Left lung (tissue), 10 donors: Measurements from ENCODE around the gene OPTC. TPM values are rescaled to one million over a fixed set of nuclear protein-coding genes. Genes with fewer than 3 reads are reported as not detected.

Experiments used
- ATAC-seq: fragments of 200-7000 bp; cut with Tn5 transposase; one replicate; pipeline ENCODE4 v1.9.1; 2020; ENCODE audit warnings: moderate library complexity
- DNase-seq, 4 donors: peaks; one replicate each; pipeline ENCODE4 v3.0.0-alpha.2; 2013 to 2020
- H3K27ac ChIP-seq, 2 donors: fragments of 200-600 bp; sonication (generic) in 1 of 2; one replicate each; pipeline versions ENCODE4 v1.5.0 to v1.8.0; 2020 to 2021
- H3K27me3 ChIP-seq, 2 donors: fragments of 200-600 bp; sonication (generic) in 1 of 2; one replicate each; pipeline versions ENCODE4 v1.5.0 to v1.8.0; 2020 to 2021
- H3K36me3 ChIP-seq, 2 donors: fragments of 200-600 bp; sonication (generic) in 1 of 2; one replicate each; pipeline versions ENCODE4 v1.5.0 to v1.8.0; 2020 to 2021
- H3K4me1 ChIP-seq, 2 donors: fragments of 200-600 bp; one replicate each; pipeline ENCODE4 v1.8.0; 2021
- H3K4me3 ChIP-seq, 2 donors: fragments of 200-600 bp; sonication (generic) in 1 of 2; one replicate each; pipeline versions ENCODE4 v1.5.0 to v1.8.0; 2020 to 2021; ENCODE audit warnings: mild to moderate bottlenecking in 1 of 2
- H3K9me3 ChIP-seq, 2 donors: fragments of 200-600 bp; sonication (generic) in 1 of 2; one replicate each; pipeline versions ENCODE4 v1.5.0 to v1.8.0; 2020 to 2021
- CTCF ChIP-seq, 2 donors: fragments of 200-600 bp; sonication (generic) in 1 of 2; IDR thresholded peaks; one replicate each; pipeline versions ENCODE4 v1.5.0 to v1.8.0; 2021; ENCODE audit warnings: antibody characterized with exemption in 2 of 2
- intact Hi-C, 2 donors: fragments of 100-400 bp; cut with DNase I; formaldehyde crosslinking; loops; one replicate each; pipeline versions ENCODE4 v1.11.2 to v1.14.2; 2022
- polyA plus RNA-seq, 6 donors: library from polyadenylated mRNA; unstranded; fragments of 120-200 nt; gene quantifications; one replicate each; pipeline ENCODE4 v1.2.1, GENCODE V29; 2013; ENCODE audit not compliant: insufficient read length in 6 of 6
- total RNA-seq, 2 donors: library from RNA; stranded (reverse); fragmentation: NEBNext Ultra II Directional; extraction: Animal tissue kit (Norgen Biotek cat#: 25700); gene quantifications; one replicate each; pipeline ENCODE4 v1.2.1, GENCODE V29; 2021
- donor health status: DM: no; HTN: yes; CAD: no.
- donor health status: DM: no; HTN: no; CAD: no.

OPTC gene
- total and polyA plus RNA-seq, 8 donors, result not detected

DNA sequence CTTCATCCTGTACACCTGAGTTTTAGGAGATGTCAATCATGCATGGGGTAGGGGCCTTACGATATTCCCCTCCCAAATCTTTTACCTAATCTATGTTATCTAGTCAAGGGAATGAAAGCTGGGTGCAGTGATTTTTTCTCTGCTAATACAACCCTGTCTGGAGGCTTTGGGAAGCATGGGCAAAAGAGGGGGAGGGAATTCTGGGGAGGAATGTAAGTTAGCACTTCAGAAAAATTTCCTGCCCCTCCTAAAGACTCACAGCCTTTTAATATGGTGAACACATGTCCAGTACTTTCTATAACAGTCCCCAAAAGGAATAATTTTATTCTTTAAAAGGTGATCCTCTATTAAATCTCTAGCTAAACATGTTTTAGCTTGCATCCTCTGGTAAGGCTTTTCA is 44.0 kb upstream of the OPTC start:
- Histone ChIP-seq H3K4me3 (no peak overlapping the region), H3K27ac (no peak overlapping the region), H3K9me3 (peaks cover 0 to 3% of the 10 kb centered on the region in 2 donors), H3K36me3 (no peaks in the 10 kb centered on the region), H3K27me3 (peaks cover 0 to 24% of the 10 kb centered on the region in 2 donors), H3K4me1 (peaks cover 0 to 10% of the 10 kb centered on the region in 2 donors)
- TF ChIP-seq CTCF (IDR thresholded peaks at IDR 0.05), result no peak
- intact Hi-C loops, result no loop called here
- no peak for DNase-seq
- ATAC-seq, result no peak

GRCh38 chr1:203450479-203451149 is 43.3 kb upstream of the OPTC start:
- intact Hi-C loops, result no loop called here
- Histone ChIP-seq H3K27ac (no peak overlapping the region), H3K27me3 (peaks cover 0 to 28% of the 10 kb centered on the region in 2 donors), H3K4me3 (no peak overlapping the region), H3K36me3 (no peaks in the 10 kb centered on the region), H3K4me1 (peaks cover 0 to 10% of the 10 kb centered on the region in 2 donors), H3K9me3 (peaks cover 0 to 2% of the 10 kb centered on the region in 2 donors)
- ATAC-seq (no peak), DNase-seq (no peak)
- no peak for TF ChIP-seq CTCF (IDR thresholded peaks at IDR 0.05)

DNA sequence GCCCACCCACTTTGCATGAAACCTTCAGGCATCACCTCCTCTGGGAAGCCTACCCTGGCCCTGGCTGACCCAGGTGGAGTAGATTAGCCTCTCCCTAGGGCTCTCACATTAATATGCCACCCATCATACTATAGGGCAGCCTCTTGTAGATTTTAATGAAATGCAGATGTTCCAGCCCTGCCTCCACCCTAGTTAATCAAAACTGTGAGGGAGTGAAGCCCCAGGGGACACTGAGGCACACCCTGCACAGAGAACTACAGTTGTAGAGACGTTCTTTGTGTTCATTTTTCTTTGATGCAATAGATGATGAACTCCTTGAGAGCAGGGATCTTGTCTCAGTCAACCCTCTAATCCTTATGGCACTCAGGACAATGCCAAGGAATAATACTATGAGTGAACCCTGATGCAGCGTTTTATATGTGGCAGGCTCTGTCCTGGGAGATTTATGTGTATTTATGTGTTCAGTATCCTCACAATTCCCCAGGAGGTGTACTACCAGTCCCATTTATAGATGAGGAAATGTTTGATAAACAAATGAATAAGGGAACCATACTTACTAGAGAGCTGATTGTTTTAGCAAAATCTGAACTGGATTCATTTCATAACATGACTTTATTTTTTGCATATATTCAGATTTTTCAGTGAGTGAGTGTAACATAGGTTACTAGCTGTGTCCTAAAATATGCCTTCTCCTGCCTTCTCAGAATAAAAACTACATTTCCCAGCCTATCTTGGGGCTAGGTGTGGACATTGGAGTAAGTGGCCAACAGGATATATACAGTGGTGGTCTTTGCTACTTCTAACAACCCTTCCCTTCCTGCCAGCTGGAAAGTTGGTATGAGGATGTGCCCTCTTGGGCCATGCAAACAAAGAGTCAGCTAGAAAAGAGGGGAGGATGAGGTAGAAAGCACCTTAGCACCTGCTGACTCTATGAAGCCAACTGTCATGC is 41.8 kb upstream of the OPTC start:
- Histone ChIP-seq H3K9me3 (no peaks in the 10 kb centered on the region), H3K36me3 (no peaks in the 10 kb centered on the region), H3K27ac (no peak overlapping the region), H3K27me3 (peaks cover 0 to 28% of the 10 kb centered on the region in 2 donors), H3K4me3 (no peak overlapping the region), H3K4me1 (peaks cover 0 to 10% of the 10 kb centered on the region in 2 donors)
- intact Hi-C loops, result no loop called here
- DNase-seq (no peak), ATAC-seq (no peak)
- no peak for TF ChIP-seq CTCF (IDR thresholded peaks at IDR 0.05)

DNA sequence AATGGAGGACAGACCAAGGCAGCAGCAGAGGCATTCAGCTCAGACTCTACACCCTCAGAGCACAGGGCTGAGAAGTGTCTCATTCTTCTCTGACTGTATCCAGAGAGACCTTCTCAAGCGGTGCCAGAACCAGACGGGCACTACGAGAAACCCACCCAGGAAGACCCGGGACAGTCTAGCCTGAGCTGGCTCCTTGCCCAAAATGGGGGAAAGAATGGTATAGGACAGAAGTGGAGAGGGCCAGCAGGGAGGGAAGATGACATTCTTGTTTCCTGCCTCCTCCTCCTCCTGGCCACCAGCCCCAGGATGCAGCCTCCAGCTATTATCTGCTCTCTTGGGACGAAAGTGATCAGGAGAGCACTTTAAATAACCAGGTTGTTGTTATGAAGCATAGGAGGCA is 40.9 kb upstream of the OPTC start:
- H3K4me3 ChIP-seq, result no peak overlapping the region
- no peak for ATAC-seq
- no peak overlapping the region for H3K27ac ChIP-seq
- no peaks in the 10 kb centered on the region for H3K36me3 ChIP-seq
- no peak for DNase-seq
- TF ChIP-seq CTCF (IDR thresholded peaks at IDR 0.05), result no peak
- H3K4me1 ChIP-seq, result peaks cover 0 to 10% of the 10 kb centered on the region in 2 donors
- peaks cover 0 to 28% of the 10 kb centered on the region in 2 donors for H3K27me3 ChIP-seq
- intact Hi-C loops, result no loop called here
- no peaks in the 10 kb centered on the region for H3K9me3 ChIP-seq

DNA sequence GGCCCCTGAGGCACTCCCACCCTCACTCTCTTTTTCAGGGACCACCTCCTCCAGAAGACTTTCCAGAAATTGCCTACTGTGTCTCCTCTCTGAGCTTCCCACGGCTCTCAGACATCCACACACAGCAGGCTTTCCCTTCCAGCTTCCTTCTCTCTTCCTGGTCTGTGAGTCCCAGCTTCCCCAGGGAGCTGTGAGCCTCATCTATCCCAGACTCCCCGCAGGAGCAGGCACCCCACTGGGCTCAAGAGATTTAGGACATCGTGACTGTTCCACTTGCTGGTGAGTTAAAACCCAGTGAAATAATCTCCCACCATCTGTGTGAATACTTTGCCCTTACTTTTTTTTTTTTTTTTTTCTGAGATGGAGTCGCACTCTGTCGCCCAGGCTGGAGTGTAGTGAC is 40.3 kb upstream of the OPTC start:
- Histone ChIP-seq H3K9me3 (no peaks in the 10 kb centered on the region), H3K27ac (no peak overlapping the region), H3K36me3 (no peaks in the 10 kb centered on the region), H3K4me3 (no peak overlapping the region), H3K4me1 (peaks cover 0 to 10% of the 10 kb centered on the region in 2 donors), H3K27me3 (peaks cover 0 to 30% of the 10 kb centered on the region in 2 donors)
- DNase-seq (no peak), ATAC-seq (no peak)
- TF ChIP-seq CTCF (IDR thresholded peaks at IDR 0.05), result no peak
- intact Hi-C loops, result no loop called here
